GM21529 (cell line): ENCODE measurements around the gene FBXO24.
"Not testable (repeated sequence)": the region's sequence is repeated elsewhere in the genome, so short reads cannot be mapped to it uniquely, and the experiment has no call there.

Experiments
- ATAC-seq: cut with Tn5 transposase; IDR thresholded peaks from one replicate; pipeline ENCODE4 v1.9.1; 2021; ENCODE audit not compliant: unreplicated experiment

The FBXO24 gene, protein sequence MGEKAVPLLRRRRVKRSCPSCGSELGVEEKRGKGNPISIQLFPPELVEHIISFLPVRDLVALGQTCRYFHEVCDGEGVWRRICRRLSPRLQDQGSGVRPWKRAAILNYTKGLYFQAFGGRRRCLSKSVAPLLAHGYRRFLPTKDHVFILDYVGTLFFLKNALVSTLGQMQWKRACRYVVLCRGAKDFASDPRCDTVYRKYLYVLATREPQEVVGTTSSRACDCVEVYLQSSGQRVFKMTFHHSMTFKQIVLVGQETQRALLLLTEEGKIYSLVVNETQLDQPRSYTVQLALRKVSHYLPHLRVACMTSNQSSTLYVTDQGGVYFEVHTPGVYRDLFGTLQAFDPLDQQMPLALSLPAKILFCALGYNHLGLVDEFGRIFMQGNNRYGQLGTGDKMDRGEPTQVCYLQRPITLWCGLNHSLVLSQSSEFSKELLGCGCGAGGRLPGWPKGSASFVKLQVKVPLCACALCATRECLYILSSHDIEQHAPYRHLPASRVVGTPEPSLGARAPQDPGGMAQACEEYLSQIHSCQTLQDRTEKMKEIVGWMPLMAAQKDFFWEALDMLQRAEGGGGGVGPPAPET

DNA sequence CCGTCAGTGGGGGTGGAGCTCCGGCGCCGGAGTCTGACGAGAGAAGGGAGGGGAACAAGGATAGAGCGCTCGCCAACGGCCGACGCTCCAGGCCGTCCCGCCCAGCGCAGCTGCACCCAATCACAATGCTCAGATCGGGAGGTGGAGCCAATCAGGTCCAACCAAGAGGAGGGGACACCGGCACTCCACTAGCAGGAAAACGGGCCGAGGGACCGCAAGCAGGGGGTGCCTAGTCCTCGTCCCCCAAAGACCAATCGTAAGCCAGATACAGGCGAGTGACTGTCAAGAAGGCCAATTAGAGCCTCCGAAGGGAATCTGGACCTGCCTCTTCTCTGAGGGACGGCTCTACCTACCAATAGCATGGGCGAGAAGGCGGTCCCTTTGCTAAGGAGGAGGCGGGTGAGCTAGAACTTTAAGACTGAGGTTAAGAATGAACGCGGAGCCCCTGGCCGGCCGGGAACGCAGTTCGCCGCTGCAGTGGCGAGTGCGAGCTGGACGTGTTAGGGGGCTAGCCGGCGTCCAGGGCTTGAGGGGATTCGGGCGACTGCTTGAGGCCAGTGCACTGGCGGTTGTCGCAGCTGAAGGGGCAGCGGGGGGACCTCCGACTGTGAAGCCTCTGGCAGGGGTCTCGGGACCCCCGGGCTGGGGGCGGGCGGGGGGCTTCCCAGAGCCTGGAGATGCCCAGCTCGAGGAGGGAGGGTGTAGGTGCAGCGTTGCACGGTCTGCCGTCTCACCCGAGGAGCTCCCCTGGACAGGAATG lies at the start of gene FBXO24:
FBXO24 (plus strand) TSS at position 63 of the 760 bp plus-strand sequence; CDS start at position 361, 298 bp downstream.
- ATAC-seq, result peak; percentile 84

- ATAC-seq, result not testable (repeated sequence)
Observed at GRCh38 chr7:100536695-100537094, 49.4 kb upstream of the FBXO24 start.

- no peak for ATAC-seq
Observed at GRCh38 chr7:100538348-100538653, 47.8 kb upstream of the FBXO24 start.

DNA sequence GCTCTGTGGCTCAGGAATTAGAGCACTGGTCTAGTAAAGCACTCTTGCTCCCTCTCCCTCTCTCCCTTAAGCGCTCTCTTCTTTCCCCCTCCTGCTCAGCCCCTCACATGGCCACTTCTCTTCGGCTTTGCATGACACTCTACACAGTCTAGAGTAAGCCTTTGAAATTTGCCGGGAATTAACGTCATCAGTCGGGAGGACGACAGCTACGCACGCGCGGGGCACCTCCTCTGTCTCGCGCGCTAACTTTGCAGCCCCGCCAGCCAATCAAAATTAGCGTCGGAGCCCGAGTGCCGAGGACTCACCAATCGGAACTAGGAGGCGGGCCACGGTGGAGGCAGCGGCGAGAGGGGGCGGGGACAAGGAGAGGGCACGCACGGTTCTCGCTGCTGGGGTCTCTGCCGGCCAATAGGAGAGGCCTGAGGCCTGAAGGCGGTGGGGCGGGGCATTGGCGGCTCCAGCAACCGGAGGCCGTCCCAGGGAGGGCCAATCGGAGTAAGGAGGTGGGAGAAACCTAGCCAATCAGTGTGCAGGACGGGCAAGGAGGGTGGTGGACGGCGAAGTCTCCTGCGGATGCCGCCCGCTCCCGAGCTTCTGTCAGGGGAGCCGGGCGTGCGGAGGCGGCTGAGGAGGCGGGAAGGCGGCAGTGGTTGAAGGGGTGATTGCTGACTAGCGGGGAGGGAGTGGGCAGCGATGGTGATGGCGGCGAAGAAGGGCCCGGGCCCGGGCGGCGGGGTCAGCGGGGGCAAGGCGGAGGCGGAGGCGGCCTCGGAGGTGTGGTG lies 47.3 kb upstream of the FBXO24 start, which contains the start of gene AGFG2:
AGFG2 (plus strand) TSS at position 550 of the 782 bp plus-strand sequence; CDS start at position 694, 144 bp downstream.
- peak; percentile 92 for ATAC-seq

GRCh38 chr7:100539436-100540006 lies 46.6 kb upstream of the FBXO24 start:
- ATAC-seq, result no peak

- ATAC-seq, result no peak
Observed at GRCh38 chr7:100540073-100540723, 45.9 kb upstream of the FBXO24 start.

- not testable (repeated sequence) for ATAC-seq
Observed at GRCh38 chr7:100541309-100541708, 44.8 kb upstream of the FBXO24 start.

GRCh38 chr7:100543586-100543985 lies 42.5 kb upstream of the FBXO24 start:
- ATAC-seq, result no peak

GRCh38 chr7:100544386-100544785 lies 41.7 kb upstream of the FBXO24 start:
- no peak for ATAC-seq

GRCh38 chr7:100544967-100545359 lies 41.2 kb upstream of the FBXO24 start:
- ATAC-seq, result no peak

DNA sequence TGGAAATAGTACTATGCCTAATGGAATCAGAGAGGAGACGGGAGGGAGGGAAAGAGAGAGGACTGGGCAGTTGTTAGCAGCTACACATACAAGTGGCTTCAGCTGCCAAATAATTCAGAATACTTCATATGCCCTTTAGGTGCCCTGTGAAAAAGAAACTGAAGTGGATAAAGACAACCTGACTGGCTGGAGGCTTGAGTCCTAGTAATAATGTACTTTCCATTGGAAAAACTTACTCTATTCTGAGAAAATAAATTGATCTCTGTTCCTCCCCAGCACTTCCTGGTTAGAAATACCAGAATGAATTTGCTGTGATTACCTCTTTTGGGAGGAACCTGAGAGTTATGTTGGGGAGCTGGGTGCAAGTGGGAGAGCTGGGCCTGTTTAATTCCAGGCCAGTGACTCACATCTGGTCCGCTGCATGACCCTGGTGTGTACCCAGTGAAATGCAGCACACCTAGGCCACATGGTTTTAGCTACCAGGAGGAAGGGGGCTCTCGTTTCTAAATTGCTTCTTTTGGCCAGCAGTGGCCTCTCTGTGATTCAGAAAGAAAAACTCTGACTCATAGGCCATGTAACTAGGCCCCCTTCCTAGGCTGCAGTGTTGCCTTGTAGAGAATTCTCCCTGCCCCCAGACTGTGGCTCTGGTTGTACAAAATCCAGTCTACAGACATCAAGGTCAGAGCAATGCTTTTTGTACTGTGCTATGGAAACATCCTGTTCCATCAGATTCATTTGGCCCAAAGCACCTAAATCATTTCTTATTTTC lies 40.6 kb upstream of the FBXO24 start:
- peak; percentile 51 for ATAC-seq

DNA sequence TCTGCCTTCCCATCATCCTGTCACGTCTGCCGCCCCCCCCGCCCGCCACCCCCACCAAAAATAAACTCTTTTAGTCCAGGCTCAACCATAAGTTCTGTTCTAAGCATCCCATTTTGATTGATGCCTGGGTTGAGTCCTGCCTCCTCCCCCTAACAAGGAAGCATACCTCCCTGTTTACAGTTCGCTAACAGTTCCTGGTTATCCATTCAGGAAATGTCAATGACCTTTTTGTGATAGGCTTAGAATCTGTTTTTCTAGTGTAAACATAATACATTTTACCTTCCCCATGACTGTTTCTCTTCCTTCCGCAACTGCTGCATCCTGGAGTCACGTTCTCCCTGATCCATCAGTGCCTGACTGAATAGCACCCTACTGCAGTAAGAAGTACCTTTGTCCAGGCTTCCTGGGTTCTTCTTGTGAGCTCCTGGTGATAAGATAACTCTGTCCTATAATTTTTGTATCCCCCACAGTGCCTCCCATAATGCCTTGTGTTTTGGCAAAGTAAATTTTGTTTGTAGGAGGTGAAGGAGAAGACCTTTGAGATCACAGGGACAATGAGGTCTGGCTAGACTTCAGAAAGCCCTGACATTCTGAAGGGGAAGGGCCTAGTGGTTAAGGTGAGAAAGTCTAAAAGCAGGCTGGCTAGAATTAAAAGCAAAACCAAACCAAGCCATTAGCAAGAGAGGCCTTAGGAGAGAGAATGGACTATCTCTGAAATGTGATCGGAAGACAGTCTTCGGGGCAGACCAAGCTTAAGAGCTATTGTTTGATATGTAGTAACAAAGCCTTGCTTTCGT lies 39.8 kb upstream of the FBXO24 start:
- ATAC-seq, result no peak

DNA sequence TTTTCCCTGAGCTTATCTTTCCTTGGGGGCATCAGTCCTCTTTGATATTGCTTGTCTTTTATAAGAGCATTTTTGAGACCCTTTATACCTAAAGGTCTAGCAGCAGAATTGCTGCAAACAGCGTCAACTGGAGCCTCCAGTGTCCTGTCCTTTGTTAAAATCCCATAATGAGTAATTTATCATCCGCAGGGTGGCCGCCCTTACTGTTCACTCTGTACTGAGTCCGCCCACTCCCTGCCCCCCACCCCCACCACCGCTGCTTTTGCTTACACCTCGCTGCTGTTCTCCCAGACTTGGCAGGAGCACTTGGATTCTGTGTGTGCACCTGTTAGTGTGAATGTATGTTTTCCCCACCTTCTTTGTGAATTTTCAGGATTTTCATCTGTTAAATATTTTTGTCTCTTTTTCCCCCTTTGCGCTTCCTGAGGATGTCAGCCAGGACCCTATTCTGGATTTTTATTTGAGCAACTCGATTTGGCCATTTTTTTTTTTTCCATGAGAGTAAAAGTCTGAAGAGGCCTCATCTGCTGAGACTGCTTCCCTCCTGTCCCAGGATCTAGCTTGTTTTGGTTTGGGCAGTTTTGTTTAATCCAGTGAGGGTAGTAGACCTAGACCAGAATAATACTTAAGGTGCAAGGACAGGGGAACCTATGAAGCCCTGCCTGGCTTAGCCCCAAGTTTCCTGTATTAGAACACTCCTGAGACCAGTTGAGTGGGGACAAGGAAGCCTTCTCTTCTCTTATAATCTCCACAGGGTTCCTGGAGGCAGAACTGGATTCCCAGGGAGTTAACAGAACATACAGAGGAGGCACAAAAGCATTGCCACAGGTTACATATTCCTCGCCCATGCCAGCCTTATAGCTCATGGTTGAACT lies 39.0 kb upstream of the FBXO24 start:
- ATAC-seq, result no peak

- ATAC-seq, result no peak
Observed at GRCh38 chr7:100547872-100548271, 38.3 kb upstream of the FBXO24 start.

GRCh38 chr7:100548446-100548845 lies 37.7 kb upstream of the FBXO24 start:
- not testable (repeated sequence) for ATAC-seq

DNA sequence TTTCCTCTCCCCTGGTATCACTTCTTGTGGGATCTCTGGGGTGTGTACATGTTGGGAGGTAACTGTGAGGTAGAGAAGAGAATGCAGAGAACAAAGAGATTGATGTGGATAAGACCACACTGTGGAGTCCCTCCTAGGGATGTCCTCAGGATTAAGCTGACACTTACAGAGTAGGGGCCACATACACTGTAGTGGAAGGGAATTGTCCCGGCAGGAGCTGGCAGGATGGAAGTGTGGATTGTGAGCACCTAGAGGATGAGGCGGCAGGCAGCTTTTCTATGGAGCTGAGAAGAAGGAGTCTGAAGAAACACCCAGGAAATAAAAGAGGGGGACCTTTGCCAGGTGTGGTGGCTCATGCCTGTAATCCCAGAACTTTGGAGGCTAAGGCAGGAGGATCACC lies 33.6 kb upstream of the FBXO24 start:
- ATAC-seq, result no peak

DNA sequence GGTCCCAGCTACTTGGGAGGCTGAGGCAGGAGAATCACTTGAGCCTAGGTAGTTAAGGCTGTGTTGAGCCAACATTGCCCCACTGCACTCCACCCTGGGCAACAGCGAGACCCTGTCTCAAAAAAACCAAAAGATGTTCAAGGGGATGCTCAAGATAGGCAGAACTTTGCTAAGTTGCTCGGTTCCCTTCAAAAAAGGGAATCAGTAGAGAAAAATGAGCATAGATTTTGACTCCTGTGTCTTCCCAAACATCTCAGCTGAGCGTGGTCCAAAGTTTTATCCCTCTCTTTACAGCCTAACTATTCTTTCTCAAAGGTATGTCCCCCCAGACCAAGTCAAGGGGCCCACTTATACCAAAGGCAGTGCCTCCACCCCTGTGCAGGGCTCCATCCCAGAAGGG lies 33.1 kb upstream of the FBXO24 start:
- ATAC-seq, result no peak

DNA sequence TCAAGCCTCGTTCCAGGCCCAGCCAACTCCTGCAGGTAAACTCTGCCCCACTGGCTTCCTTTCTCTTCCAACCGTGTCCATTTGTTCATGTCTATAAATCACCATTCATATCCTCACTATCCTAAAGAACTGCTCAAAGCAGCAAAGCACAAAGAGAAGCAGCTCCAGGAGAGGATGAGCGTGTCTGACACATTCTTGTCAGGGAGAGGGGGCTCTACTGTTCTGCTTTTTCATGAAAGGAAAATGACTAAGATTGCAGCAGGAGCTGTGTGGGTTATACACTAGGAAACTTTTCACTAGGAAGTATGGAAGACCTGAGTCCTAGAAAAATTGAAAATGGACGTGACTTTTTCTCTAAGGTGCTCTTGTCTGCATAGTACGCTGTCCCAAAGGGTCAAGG lies 30.4 kb upstream of the FBXO24 start:
- no peak for ATAC-seq
